BE2C (cell line): ENCODE data around the gene RHBDL1.

Source experiments
- DNase-seq: peaks from one replicate; pipeline ENCODE4 v3.0.0-alpha.2; 2020
- H3K27me3 ChIP-seq: fragments of 250-450 bp; sonication (Bioruptor Pico); 2 replicates; pipeline ENCODE4 v1.5.1; 2020; ENCODE audit warnings: mild to moderate bottlenecking
- H3K36me3 ChIP-seq: fragments of 250-450 bp; sonication (Bioruptor Pico); 2 replicates; pipeline ENCODE4 v1.5.1; 2020; ENCODE audit warnings: mild to moderate bottlenecking
- H3K4me1 ChIP-seq: fragments of 250-450 bp; sonication (Bioruptor Pico); 2 replicates; pipeline ENCODE4 v1.5.1; 2020
- H3K4me3 ChIP-seq: 2 replicates; pipeline ENCODE4 v1.5.1; 2011; ENCODE audit warnings: low read depth, low read length
- H3K9me3 ChIP-seq: fragments of 250-450 bp; sonication (Bioruptor Pico); 2 replicates; pipeline ENCODE4 v1.5.1; 2020
- CTCF ChIP-seq: IDR thresholded peaks from 2 replicates; pipeline ENCODE4 v1.5.1; 2012; ENCODE audit warnings: mild to moderate bottlenecking, low read depth, low read length

RHBDL1 gene

GRCh38 chr16:659618-660017 is 15.9 kb upstream of the RHBDL1 start:
- Histone ChIP-seq H3K9me3 (no peaks in the 10 kb centered on the region), H3K4me1 (peaks cover 13% of the 10 kb centered on the region), H3K27me3 (no peaks in the 10 kb centered on the region), H3K36me3 (peaks cover 34% of the 10 kb centered on the region), H3K4me3 (no peak overlapping the region)
- no peak for DNase-seq
- no peak for TF ChIP-seq CTCF

GRCh38 chr16:660132-660458 is 15.4 kb upstream of the RHBDL1 start:
- Histone ChIP-seq H3K9me3 (no peaks in the 10 kb centered on the region), H3K4me1 (peaks cover 13% of the 10 kb centered on the region), H3K4me3 (peak overlapping the region; percentile 47), H3K27me3 (no peaks in the 10 kb centered on the region), H3K36me3 (peaks cover 30% of the 10 kb centered on the region)
- no peak for DNase-seq
- no peak for TF ChIP-seq CTCF

GRCh38 chr16:660459-661183 is 14.8 kb upstream of the RHBDL1 start:
- Histone ChIP-seq H3K36me3 (peaks cover 25% of the 10 kb centered on the region), H3K27me3 (no peaks in the 10 kb centered on the region), H3K9me3 (no peaks in the 10 kb centered on the region), H3K4me3 (peak overlapping the region; percentile 47), H3K4me1 (peaks cover 13% of the 10 kb centered on the region)
- peak; percentile 61 for TF ChIP-seq CTCF
- peak; percentile 97 for DNase-seq

- Histone ChIP-seq H3K4me3 (peak overlapping the region; percentile 16), H3K4me1 (peaks cover 13% of the 10 kb centered on the region), H3K9me3 (no peaks in the 10 kb centered on the region), H3K36me3 (peaks cover 21% of the 10 kb centered on the region), H3K27me3 (no peaks in the 10 kb centered on the region)
- DNase-seq = no peak
- peak; percentile 8; the same call in 1 of the 2 replicates for TF ChIP-seq CTCF
These were observed 14.2 kb upstream of the RHBDL1 start for GRCh38 chr16:661184-661821.

- H3K27me3 ChIP-seq = no peaks in the 10 kb centered on the region
- no peak for TF ChIP-seq CTCF
- peaks cover 13% of the 10 kb centered on the region for H3K4me1 ChIP-seq
- H3K4me3 ChIP-seq = no peak overlapping the region
- H3K36me3 ChIP-seq = peaks cover 17% of the 10 kb centered on the region
- H3K9me3 ChIP-seq = no peaks in the 10 kb centered on the region
- no peak for DNase-seq
These were observed 13.4 kb upstream of the RHBDL1 start for GRCh38 chr16:662095-662494.

GRCh38 chr16:662597-662996 is 12.9 kb upstream of the RHBDL1 start:
- H3K27me3 ChIP-seq = no peaks in the 10 kb centered on the region
- peaks cover 13% of the 10 kb centered on the region; the same call in 1 of the 2 replicates for H3K36me3 ChIP-seq
- peaks cover 13% of the 10 kb centered on the region for H3K4me1 ChIP-seq
- no peak for DNase-seq
- no peak overlapping the region for H3K4me3 ChIP-seq
- H3K9me3 ChIP-seq = no peaks in the 10 kb centered on the region
- no peak for TF ChIP-seq CTCF
